HEK293 (cell line): ENCODE data around the gene CARD8.

Experiments
- BCL11B ChIP-seq: fragments of 450-650 bp; formaldehyde crosslinking; IDR thresholded peaks from 2 replicates; pipeline ENCODE4 v1.5.1; 2016; ENCODE audit warnings: low read depth, missing biosample characterization, missing genetic modification characterization
- HOXC10 ChIP-seq: sonication (generic); formaldehyde crosslinking; IDR thresholded peaks from 2 replicates; pipeline ENCODE4 v1.8.1; 2023; ENCODE audit warnings: mild to moderate bottlenecking, missing genetic modification reagents
- RBAK ChIP-seq: fragments of 450-650 bp; formaldehyde crosslinking; IDR thresholded peaks from 2 replicates; pipeline ENCODE4 v1.5.1; 2016; ENCODE audit warnings: missing biosample characterization, missing genetic modification characterization
- REST ChIP-seq: fragments of 450-650 bp; formaldehyde crosslinking; IDR thresholded peaks from 2 replicates; pipeline ENCODE4 v1.5.1; 2016; ENCODE audit warnings: missing biosample characterization, missing genetic modification characterization
- SCRT2 ChIP-seq: fragments of 450-650 bp; formaldehyde crosslinking; IDR thresholded peaks from 2 replicates; pipeline ENCODE4 v1.5.1; 2016; ENCODE audit warnings: missing biosample characterization, missing genetic modification characterization
- TRIM28 ChIP-seq: IDR thresholded peaks from 2 replicates; pipeline ENCODE4 v1.6.1; 2011; ENCODE audit warnings: low read length, control low read depth, borderline replicate concordance
- YY2 ChIP-seq: fragments of 450-650 bp; formaldehyde crosslinking; IDR thresholded peaks from 2 replicates; pipeline ENCODE4 v1.5.1; 2016; ENCODE audit warnings: missing biosample characterization, missing genetic modification characterization
- ZEB2 ChIP-seq: fragments of 450-650 bp; formaldehyde crosslinking; IDR thresholded peaks from 2 replicates; pipeline ENCODE4 v1.5.1; 2016; ENCODE audit warnings: missing biosample characterization, missing genetic modification characterization
- ZNF138 ChIP-seq: fragments of 450-650 bp; formaldehyde crosslinking; IDR thresholded peaks from 2 replicates; pipeline ENCODE4 v1.5.1; 2016; ENCODE audit warnings: missing biosample characterization, missing genetic modification characterization, borderline replicate concordance
- ZNF16 ChIP-seq: fragments of 450-650 bp; formaldehyde crosslinking; IDR thresholded peaks from 2 replicates; pipeline ENCODE4 v1.5.1; 2016; ENCODE audit warnings: low read depth, missing biosample characterization, missing genetic modification characterization
- ZNF280D ChIP-seq: fragments of 450-650 bp; formaldehyde crosslinking; IDR thresholded peaks from 2 replicates; pipeline ENCODE4 v1.5.1; 2016; ENCODE audit warnings: missing biosample characterization, missing genetic modification characterization
- ZNF449 ChIP-seq: fragments of 450-650 bp; formaldehyde crosslinking; IDR thresholded peaks from 2 replicates; pipeline ENCODE4 v1.5.1; 2017; ENCODE audit warnings: missing biosample characterization, mild to moderate bottlenecking, missing genetic modification characterization, moderate library complexity
- ZNF48 ChIP-seq: fragments of 450-650 bp; formaldehyde crosslinking; IDR thresholded peaks from 2 replicates; pipeline ENCODE4 v1.5.1; 2016; ENCODE audit warnings: missing biosample characterization, missing genetic modification characterization
- ZNF521 ChIP-seq: fragments of 450-650 bp; formaldehyde crosslinking; IDR thresholded peaks from 2 replicates; pipeline ENCODE4 v1.5.1; 2017; ENCODE audit warnings: missing biosample characterization, mild to moderate bottlenecking, missing genetic modification characterization
- ZNF530 ChIP-seq: fragments of 450-650 bp; formaldehyde crosslinking; IDR thresholded peaks from 2 replicates; pipeline ENCODE4 v1.5.1; 2016; ENCODE audit warnings: low read depth, missing biosample characterization, missing genetic modification characterization
- ZNF555 ChIP-seq: fragments of 450-650 bp; formaldehyde crosslinking; conservative IDR thresholded peaks from 2 replicates; pipeline ENCODE4 v1.5.1; 2017; ENCODE audit warnings: missing biosample characterization, mild to moderate bottlenecking, missing genetic modification characterization, inconsistent platforms
- ZNF596 ChIP-seq: fragments of 450-650 bp; IDR thresholded peaks from 2 replicates; pipeline ENCODE4 v1.5.0; 2018; ENCODE audit warnings: missing biosample characterization, mild to moderate bottlenecking, missing genetic modification characterization, moderate library complexity
- ZNF610 ChIP-seq: fragments of 450-650 bp; formaldehyde crosslinking; IDR thresholded peaks from 2 replicates; pipeline ENCODE4 v1.5.1; 2016; ENCODE audit warnings: missing biosample characterization, missing genetic modification characterization, borderline replicate concordance
- ZNF623 ChIP-seq: fragments of 450-650 bp; formaldehyde crosslinking; IDR thresholded peaks from 2 replicates; pipeline ENCODE4 v1.5.1; 2016; ENCODE audit warnings: missing biosample characterization, missing genetic modification characterization
- ZNF645 ChIP-seq: fragments of 450-650 bp; formaldehyde crosslinking; IDR thresholded peaks from 2 replicates; pipeline ENCODE4; 2016; ENCODE audit warnings: missing biosample characterization, missing genetic modification characterization
- ZNF664 ChIP-seq: fragments of 450-650 bp; formaldehyde crosslinking; IDR thresholded peaks from 2 replicates; pipeline ENCODE4 v1.5.1; 2016; ENCODE audit warnings: missing biosample characterization, missing genetic modification characterization
- ZNF677 ChIP-seq: fragments of 450-650 bp; IDR thresholded peaks from 2 replicates; pipeline ENCODE4 v1.5.0; 2018; ENCODE audit warnings: missing biosample characterization, mild to moderate bottlenecking, missing genetic modification characterization, moderate library complexity
- ZNF837 ChIP-seq: fragments of 450-650 bp; formaldehyde crosslinking; IDR thresholded peaks from 2 replicates; pipeline ENCODE4 v1.5.1; 2016; ENCODE audit warnings: missing biosample characterization, missing genetic modification characterization
- TF ChIP-seq, protein P1 (sequence below): fragments of 450-650 bp; formaldehyde crosslinking; IDR thresholded peaks from 2 replicates; pipeline ENCODE4 v1.5.1; 2017; ENCODE audit warnings: missing biosample characterization, missing genetic modification characterization
- TF ChIP-seq, protein P2 (sequence below): fragments of 450-650 bp; formaldehyde crosslinking; conservative IDR thresholded peaks from 2 replicates; pipeline ENCODE4 v1.5.1; 2016; ENCODE audit warnings: low read depth, missing biosample characterization, missing genetic modification characterization

Gene CARD8

DNA sequence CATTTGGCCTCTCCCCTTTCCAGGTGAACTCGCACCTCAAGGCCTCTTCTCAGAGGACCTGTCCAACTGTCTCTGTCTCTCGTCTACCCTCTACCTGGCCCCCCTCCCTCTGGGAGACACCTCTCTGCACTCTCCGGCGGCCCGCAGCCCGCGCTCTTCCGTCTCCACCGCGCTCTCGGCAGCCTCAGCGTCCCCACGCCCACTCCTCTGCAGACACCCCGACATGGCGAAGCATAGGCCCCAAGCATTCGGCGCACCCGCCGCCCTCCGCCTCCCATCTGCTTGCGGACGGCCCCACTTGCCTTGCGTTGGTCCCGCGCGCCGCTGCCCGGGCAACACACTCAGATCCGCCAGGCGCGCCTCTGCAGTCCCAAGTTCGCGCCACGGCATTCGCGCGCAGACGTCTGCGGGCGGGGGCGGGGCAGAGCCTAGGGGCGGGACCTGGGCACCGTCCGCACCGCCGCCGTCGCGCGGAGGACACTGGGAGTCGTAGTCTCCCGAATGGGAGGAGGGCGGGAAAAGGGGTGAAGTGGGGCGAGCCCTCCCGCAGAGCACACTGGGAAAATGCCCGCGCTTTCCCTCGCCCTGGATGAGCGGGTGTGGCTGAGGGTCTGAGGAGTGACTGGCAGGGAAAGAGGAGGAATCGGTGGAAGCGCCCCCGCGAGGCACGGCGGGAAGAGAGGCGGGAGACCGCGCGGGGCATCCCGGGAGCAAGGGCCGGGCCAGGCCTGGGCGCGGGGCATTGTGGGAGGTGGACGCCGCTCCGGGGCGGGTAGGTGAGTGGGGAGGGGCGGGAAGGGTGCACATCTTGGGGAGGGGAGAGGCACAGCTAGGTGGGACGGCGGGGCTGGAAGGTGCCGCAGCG lies 85.5 kb downstream of the CARD8 start, which contains the start of the genes LIG1 and ZSWIM9 (continued):
- TF ChIP-seq RBAK (tag by site-specific recombination), result no peak
- TF ChIP-seq ZNF837 (tag by site-specific recombination), result no peak
- TF ChIP-seq ZNF623 (tag by site-specific recombination), result no peak; the same call in 1 of the 2 replicates
- TF ChIP-seq ZNF280D (tag by site-specific recombination), result 0 out of 2 replicates have a peak, but pooled peaks have one; percentile 13
- peak; percentile 97 for TF ChIP-seq HOXC10 (CRISPR knock-in tag)
- no peak for TF ChIP-seq ZNF677
- no peak for TF ChIP-seq ZNF664 (tag by site-specific recombination)
- TF ChIP-seq REST (tag by site-specific recombination), result no peak
- TF ChIP-seq, protein P1, sequence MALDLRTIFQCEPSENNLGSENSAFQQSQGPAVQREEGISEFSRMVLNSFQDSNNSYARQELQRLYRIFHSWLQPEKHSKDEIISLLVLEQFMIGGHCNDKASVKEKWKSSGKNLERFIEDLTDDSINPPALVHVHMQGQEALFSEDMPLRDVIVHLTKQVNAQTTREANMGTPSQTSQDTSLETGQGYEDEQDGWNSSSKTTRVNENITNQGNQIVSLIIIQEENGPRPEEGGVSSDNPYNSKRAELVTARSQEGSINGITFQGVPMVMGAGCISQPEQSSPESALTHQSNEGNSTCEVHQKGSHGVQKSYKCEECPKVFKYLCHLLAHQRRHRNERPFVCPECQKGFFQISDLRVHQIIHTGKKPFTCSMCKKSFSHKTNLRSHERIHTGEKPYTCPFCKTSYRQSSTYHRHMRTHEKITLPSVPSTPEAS (tag by site-specific recombination), result no peak
- no peak for TF ChIP-seq ZNF449 (tag by site-specific recombination)
- no peak for TF ChIP-seq ZNF48 (tag by site-specific recombination)
- TF ChIP-seq YY2 (tag by site-specific recombination), result peak; percentile 81
- no peak for TF ChIP-seq ZNF521 (tag by site-specific recombination)
- no peak for TF ChIP-seq TRIM28
- TF ChIP-seq ZNF596, result no peak
- TF ChIP-seq BCL11B (tag by site-specific recombination), result 0 out of 2 replicates have a peak, but pooled peaks have one; percentile 16
- no peak for TF ChIP-seq ZNF555
- TF ChIP-seq ZNF645 (tag by site-specific recombination), result no peak
- TF ChIP-seq, protein P2, sequence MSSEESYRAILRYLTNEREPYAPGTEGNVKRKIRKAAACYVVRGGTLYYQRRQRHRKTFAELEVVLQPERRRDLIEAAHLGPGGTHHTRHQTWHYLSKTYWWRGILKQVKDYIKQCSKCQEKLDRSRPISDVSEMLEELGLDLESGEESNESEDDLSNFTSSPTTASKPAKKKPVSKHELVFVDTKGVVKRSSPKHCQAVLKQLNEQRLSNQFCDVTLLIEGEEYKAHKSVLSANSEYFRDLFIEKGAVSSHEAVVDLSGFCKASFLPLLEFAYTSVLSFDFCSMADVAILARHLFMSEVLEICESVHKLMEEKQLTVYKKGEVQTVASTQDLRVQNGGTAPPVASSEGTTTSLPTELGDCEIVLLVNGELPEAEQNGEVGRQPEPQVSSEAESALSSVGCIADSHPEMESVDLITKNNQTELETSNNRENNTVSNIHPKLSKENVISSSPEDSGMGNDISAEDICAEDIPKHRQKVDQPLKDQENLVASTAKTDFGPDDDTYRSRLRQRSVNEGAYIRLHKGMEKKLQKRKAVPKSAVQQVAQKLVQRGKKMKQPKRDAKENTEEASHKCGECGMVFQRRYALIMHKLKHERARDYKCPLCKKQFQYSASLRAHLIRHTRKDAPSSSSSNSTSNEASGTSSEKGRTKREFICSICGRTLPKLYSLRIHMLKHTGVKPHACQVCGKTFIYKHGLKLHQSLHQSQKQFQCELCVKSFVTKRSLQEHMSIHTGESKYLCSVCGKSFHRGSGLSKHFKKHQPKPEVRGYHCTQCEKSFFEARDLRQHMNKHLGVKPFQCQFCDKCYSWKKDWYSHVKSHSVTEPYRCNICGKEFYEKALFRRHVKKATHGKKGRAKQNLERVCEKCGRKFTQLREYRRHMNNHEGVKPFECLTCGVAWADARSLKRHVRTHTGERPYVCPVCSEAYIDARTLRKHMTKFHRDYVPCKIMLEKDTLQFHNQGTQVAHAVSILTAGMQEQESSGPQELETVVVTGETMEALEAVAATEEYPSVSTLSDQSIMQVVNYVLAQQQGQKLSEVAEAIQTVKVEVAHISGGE (tag by site-specific recombination), result peak; percentile 49
- TF ChIP-seq ZEB2, result peak; percentile 86
- TF ChIP-seq SCRT2, result no peak
- TF ChIP-seq ZNF138 (tag by site-specific recombination), result no peak
- peak; percentile 52; the same call in 1 of the 2 replicates for TF ChIP-seq ZNF610 (tag by site-specific recombination)
- no peak for TF ChIP-seq ZNF530 (tag by site-specific recombination)
- no peak for TF ChIP-seq ZNF16
